DOHH2 (cell line): ENCODE data around the gene GPR26.

Source experiments
- CTCF ChIP-seq: fragments of 200-600 bp; sonication (generic); IDR thresholded peaks from one replicate; pipeline ENCODE4 v1.5.1; 2014; ENCODE audit warnings: antibody characterized with exemption, mild to moderate bottlenecking, low read depth, low read length; ENCODE audit not compliant: poor library complexity, severe bottlenecking
- EZH2phosphoT487 ChIP-seq: fragments of 200-600 bp; sonication (generic); IDR thresholded peaks from 2 replicates; pipeline ENCODE4 v1.6.1; 2017; ENCODE audit warnings: borderline replicate concordance, mild to moderate bottlenecking, antibody characterized with exemption, low read length, moderate library complexity, mixed read lengths

- TF ChIP-seq CTCF: no peak
- TF ChIP-seq EZH2phosphoT487: no peak
Observed at GRCh38 chr10:123639131-123639530, 27.0 kb upstream of the GPR26 start.
